ENCODE measurements around the gene CNTN2.

CNTN2 gene

GRCh38 chr1:205057808-205058575, 15.0 kb downstream of the CNTN2 start:
- no peak for DNase-seq

GRCh38 chr1:205058853-205059252, 15.8 kb downstream of the CNTN2 start:
- no peak for DNase-seq

- no peak for DNase-seq
Measured at GRCh38 chr1:205059660-205060059, 16.6 kb downstream of the CNTN2 start.

DNA sequence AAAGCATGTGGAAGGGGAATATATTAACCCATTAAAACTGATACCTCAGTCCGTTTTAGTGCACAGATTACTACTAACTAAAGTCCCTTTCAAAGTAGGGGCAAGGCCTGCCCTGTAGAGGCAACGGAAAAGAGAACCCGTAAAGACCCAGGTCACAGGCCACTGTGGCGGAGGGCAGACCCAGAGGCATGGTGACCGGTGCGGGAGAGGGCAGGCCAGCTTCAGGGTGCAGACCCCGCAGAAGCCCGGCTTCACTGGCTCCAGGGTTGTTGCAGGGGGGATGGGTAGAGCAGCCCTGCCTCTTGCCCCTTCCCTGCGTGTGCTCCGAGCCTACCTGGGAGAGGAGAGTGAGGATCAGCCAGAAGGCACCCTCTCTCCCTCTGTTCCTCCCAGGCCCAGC, 17.7 kb downstream of the CNTN2 start:
- no peak for DNase-seq

DNA sequence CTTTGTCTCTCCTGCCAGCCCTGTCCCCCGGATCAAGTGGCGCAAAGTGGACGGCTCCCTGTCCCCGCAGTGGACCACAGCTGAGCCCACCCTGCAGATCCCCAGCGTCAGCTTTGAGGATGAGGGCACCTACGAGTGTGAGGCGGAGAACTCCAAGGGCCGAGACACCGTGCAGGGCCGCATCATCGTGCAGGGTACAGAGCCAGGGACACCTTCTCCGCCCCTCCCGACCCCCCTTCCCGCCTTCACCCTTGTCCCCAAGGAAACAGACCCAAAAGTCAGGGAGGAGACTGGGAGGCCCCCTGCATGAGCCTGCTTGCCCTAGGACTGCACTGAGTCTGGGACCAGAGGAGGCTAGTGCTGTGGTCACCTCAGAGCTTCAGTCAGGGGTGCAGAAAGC, 18.2 kb downstream of the CNTN2 start:
- no peak for DNase-seq

- peak; percentile 16 for DNase-seq
Measured at GRCh38 chr1:205061665-205062069, 18.7 kb downstream of the CNTN2 start.

DNA sequence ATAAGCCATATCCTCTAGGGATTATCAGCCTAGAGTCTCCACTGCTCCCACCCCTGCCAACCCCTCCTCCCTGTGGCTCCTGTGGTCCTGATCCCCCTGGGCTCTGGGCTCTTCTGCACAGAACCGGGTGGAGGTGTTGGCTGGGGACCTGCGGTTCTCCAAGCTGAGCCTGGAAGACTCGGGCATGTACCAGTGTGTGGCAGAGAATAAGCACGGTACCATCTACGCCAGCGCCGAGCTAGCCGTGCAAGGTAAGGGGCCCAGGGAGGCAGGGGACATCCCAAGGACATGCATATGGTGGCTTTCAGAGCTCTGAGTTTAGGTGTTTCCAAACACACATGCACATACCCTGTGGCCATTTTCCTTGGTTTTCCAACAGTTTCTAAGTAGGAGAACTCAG, 19.3 kb downstream of the CNTN2 start:
- DNase-seq: no peak

GRCh38 chr1:205062895-205063294, 19.9 kb downstream of the CNTN2 start:
- DNase-seq: no peak

- no peak for DNase-seq
Measured at GRCh38 chr1:205064301-205064700, 21.3 kb downstream of the CNTN2 start.

DNA sequence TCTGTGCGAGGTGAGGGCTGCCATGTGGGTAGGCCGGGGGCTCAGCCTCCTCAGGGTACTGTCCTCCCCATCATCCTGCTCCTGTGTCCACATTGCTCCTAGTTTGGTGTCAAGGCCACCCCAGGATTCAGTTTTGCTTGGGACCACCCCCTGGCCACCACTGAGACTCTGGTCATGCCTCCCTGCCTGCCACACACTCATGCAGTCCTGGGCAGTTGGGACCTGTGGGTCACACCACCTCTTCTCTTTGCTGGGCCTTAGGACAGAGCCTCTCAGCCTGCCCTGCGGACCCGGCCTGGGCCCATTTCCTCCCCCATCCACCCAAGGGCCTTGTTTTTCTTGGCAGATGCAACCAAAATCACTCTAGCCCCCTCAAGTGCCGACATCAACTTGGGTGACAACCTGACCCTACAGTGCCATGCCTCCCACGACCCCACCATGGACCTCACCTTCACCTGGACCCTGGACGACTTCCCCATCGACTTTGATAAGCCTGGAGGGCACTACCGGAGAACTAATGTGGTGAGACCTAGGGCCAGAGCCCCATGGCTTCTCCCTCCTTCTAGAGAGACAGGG, 21.8 kb downstream of the CNTN2 start:
- DNase-seq: no peak

GRCh38 chr1:205065666-205066065, 22.7 kb downstream of the CNTN2 start:
- no peak for DNase-seq

GRCh38 chr1:205066141-205066818, 23.3 kb downstream of the CNTN2 start:
- DNase-seq: no peak

- no peak for DNase-seq
Measured at GRCh38 chr1:205067031-205067430, 24.0 kb downstream of the CNTN2 start.

DNA sequence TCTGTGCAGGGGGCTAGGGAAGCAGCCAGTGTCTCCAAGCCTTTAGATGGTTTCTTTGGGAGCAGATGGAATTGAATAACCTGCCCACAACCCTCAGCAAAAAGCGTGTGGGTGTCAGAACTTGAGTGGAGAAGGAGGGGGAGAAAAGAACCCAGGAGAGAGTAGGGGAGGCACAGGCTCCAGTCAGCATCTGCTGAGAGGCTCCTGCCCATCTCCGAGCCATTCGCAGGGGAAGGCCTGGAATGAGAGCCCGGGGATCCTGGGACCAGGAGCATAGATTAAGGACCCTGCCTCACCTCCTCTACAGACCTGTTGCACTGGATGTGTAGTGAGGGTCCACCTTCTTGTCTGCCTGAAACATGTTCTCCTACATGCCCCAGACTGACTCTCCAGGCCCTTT, 25.0 kb downstream of the CNTN2 start:
- no peak for DNase-seq

DNA sequence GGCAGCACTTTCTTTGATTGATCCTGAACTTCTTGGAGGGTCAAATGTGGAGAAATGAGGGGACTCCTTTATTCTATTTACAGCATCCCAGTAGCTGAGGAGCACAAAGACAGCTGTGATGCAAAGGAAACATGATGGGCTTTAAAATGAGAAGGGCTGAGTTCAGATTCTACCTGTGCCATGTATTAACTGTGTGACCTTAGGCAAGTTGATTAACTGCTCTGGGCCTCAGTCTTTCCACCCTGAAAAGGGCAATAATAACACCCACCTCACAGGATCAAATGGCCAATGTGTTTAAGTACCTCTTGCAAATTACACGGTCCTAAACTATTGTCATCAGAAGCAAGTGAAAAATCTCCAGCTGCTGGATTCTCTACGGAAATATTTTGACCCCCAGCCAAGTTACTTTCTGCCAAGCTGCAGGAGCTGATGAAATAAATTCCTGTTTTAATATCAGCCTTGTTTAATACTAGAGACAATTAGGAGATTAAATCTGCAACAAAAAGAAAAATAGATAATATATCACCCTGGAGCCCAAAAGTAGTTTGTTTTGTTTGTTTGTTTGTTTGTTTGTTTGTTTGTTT, 25.5 kb downstream of the CNTN2 start:
- no peak for DNase-seq

DNA sequence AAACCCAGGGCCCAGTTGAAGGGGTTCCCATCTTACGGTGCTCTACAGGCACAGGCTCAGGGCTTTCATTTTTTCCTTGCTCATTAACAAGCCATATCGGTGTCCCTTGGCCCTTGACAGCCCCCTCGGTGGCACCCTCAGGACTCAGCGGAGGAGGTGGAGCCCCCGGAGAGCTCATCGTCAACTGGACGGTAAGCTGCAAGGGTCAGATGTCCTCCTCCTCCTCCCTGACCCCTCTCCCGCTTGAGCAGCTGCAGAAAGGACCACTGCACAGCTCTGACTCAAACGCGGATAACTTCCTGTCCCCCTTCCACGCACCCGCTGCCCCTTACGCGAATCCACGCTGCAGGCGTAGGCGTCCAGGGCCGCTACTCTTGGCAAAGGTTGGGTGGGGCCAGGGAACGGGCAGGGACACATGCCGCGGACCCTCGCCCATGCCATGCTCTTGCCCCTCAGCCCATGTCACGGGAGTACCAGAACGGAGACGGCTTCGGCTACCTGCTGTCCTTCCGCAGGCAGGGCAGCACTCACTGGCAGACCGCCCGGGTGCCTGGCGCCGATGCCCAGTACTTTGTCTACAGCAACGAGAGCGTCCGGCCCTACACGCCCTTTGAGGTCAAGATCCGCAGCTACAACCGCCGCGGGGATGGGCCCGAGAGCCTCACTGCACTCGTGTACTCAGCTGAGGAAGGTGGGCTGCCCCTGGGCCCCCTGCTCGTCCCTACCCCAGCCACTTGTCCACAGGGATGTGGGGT, 26.5 kb downstream of the CNTN2 start:
- no peak for DNase-seq

GRCh38 chr1:205071028-205071409, 28.0 kb downstream of the CNTN2 start:
- DNase-seq: no peak

- no peak for DNase-seq
Measured at GRCh38 chr1:205071801-205072200, 28.8 kb downstream of the CNTN2 start.

DNA sequence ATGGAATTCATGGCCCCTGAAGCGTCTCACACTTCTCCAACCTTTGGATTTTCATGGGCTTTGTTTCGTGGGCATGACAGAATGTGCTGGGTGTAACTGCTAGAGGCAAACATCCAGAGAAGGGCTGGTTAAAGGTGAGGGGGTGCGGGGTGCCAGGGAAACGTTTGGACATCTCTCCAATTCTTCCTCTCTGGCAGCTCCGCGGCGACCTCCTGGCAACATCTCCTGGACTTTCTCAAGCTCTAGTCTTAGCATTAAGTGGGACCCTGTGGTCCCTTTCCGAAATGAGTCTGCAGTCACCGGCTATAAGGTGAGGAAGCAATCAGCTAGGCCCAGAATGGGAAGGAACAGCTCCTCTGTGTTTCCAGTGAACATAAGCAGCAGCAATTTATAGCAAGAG, 29.3 kb downstream of the CNTN2 start:
- DNase-seq: no peak

- DNase-seq: no peak
Measured at GRCh38 chr1:205072881-205073280, 29.9 kb downstream of the CNTN2 start.

- no peak for DNase-seq
Measured at GRCh38 chr1:205073511-205073910, 30.5 kb downstream of the CNTN2 start.

DNA sequence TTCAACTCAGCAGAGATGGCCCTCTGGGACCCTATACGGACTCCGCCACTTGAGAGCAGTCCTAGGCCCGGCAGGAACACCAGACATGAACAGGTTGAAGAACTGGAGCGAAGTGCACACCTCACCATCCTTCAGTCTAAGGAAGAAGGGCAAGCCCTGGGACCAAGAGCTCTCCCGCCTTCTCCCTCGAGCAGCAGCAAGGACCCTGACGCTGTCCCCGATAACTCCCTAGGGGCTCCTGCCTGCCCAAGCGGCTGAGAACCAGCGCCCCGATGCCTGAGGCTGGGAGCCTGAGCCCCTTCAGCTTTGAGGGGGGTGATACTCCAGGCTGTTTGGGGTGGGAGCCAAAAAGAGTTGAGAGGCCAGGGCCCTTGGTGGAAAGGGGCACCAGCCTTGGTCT, 31.1 kb downstream of the CNTN2 start:
- no peak for DNase-seq

GRCh38 chr1:205074513-205074912, 31.5 kb downstream of the CNTN2 start:
- no peak for DNase-seq
